OCI-LY7 (cell line): ENCODE results near the gene EAF2. TPM values are rescaled to one million over a fixed set of nuclear protein-coding genes. Genes with fewer than 3 reads are reported as not detected.

Experiments used
- BruUV-seq: library from RNA; stranded (reverse); fragments of 400-500 nt; replicated peaks from 2 replicates; lab custom pipeline; 2021; lab: Mats Ljungman, UMichigan
- CTCF ChIA-PET: fragments of 300-600 bp; sonication (Branson Sonifier 250); formaldehyde crosslinking; loops from one replicate; lab custom pipeline; 2022; ENCODE audit warnings: antibody characterized with exemption; ENCODE audit not compliant: unreplicated experiment; lab: Charles Lee
- POLR2A ChIA-PET: fragments of 300-600 bp; sonication (Branson Sonifier 250); formaldehyde crosslinking; loops from one replicate; lab custom pipeline; 2022; ENCODE audit warnings: antibody characterized with exemption; lab: Charles Lee
- DNase-seq: peaks from one replicate; pipeline ENCODE4 v3.0.0-alpha.2; 2015; ENCODE audit warnings: low spot score
- H2AFZ ChIP-seq: fragments of 200-600 bp; sonication (generic), shearing (Covaris generic); 2 replicates; pipeline ENCODE4 v1.6.1; 2014; ENCODE audit warnings: mild to moderate bottlenecking, antibody characterized with exemption, low read length, moderate library complexity
- H3K27ac ChIP-seq: fragments of 200-600 bp; sonication (generic); 2 replicates; pipeline ENCODE4 v1.5.1; 2014; ENCODE audit warnings: mixed run types, low read depth, mild to moderate bottlenecking, moderate library complexity, low read length, inconsistent platforms; ENCODE audit not compliant: poor library complexity, severe bottlenecking
- H3K36me3 ChIP-seq: fragments of 200-600 bp; sonication (generic); 2 replicates; pipeline ENCODE4 v1.6.1; 2014; ENCODE audit warnings: mild to moderate bottlenecking, antibody characterized with exemption, low read length, moderate library complexity, mixed read lengths; ENCODE audit not compliant: insufficient read depth
- H3K4me1 ChIP-seq: fragments of 200-600 bp; sonication (generic); 2 replicates; pipeline ENCODE4 v1.5.1; 2014; ENCODE audit warnings: mild to moderate bottlenecking, low read length; ENCODE audit not compliant: insufficient read depth, poor library complexity, severe bottlenecking
- H3K4me2 ChIP-seq: fragments of 200-600 bp; sonication (generic); 2 replicates; pipeline ENCODE4 v1.6.1; 2014; ENCODE audit warnings: mild to moderate bottlenecking, low read length
- H3K4me3 ChIP-seq: fragments of 200-600 bp; sonication (generic); 2 replicates; pipeline ENCODE4 v1.5.1; 2014; ENCODE audit warnings: mild to moderate bottlenecking, low read depth, low read length; ENCODE audit not compliant: poor library complexity, severe bottlenecking
- H3K79me2 ChIP-seq: fragments of 200-600 bp; sonication (generic); 2 replicates; pipeline ENCODE4 v1.6.1; 2016; ENCODE audit warnings: low read depth, mild to moderate bottlenecking, low read length, moderate library complexity, mixed read lengths; ENCODE audit not compliant: insufficient read depth
- H3K9me2 ChIP-seq: fragments of 200-600 bp; sonication (generic); 2 replicates; pipeline ENCODE4 v1.6.1; 2016; ENCODE audit warnings: mild to moderate bottlenecking, low read length, mixed read lengths; ENCODE audit not compliant: insufficient read depth
- H3K9me3 ChIP-seq: fragments of 200-600 bp; sonication (generic); 2 replicates; pipeline ENCODE4 v1.6.1; 2014; ENCODE audit warnings: mild to moderate bottlenecking, mixed run types, low read length, mixed read lengths
- H4K20me1 ChIP-seq: fragments of 200-600 bp; sonication (generic); 2 replicates; pipeline ENCODE4 v1.6.1; 2014; ENCODE audit warnings: mild to moderate bottlenecking, antibody characterized with exemption, low read length, moderate library complexity, mixed read lengths; ENCODE audit not compliant: insufficient read depth
- CTCF ChIP-seq: fragments of 200-600 bp; sonication (generic); conservative IDR thresholded peaks from 2 replicates; pipeline ENCODE4 v1.5.1; 2014; ENCODE audit warnings: mild to moderate bottlenecking, antibody characterized with exemption, low read length, moderate library complexity, mixed read lengths
- EZH2phosphoT487 ChIP-seq: fragments of 200-600 bp; sonication (generic); IDR thresholded peaks from 2 replicates; pipeline ENCODE4 v1.6.1; 2018; ENCODE audit warnings: low read depth, borderline replicate concordance, mild to moderate bottlenecking, mixed run types, antibody characterized with exemption, low read length, moderate library complexity, mixed read lengths
- intact Hi-C: fragments of 100-400 bp; cut with micrococcal nuclease; formaldehyde crosslinking; loops from one replicate; pipeline ENCODE4 v1.10.0; 2022; ENCODE audit not compliant: unreplicated experiment
- total RNA-seq, 2 experiments: library from RNA; depleted of rRNA in 1 of 2; stranded (reverse); fragments of >200 nt in 1 of 2; shearing (Covaris generic) in 1 of 2; gene quantifications; 2 replicates each; pipeline ENCODE4 v1.2.3, GENCODE V29; 2014 to 2022

Gene EAF2
- total RNA-seq, 2 experiments from 2014 or later, result 78.1 to 132 TPM

GRCh38 chr3:121870717-121871116 lies 35.7 kb downstream of the EAF2 start:
- no peaks in the 10 kb centered on the region; the same call in 1 of the 2 replicates for H3K79me2 ChIP-seq
- intact Hi-C loops, result no loop called here
- no peaks in the 10 kb centered on the region for H3K9me3 ChIP-seq
- peaks cover 93% of the 10 kb centered on the region for H3K36me3 ChIP-seq
- no peak overlapping the region for H2AFZ ChIP-seq
- no peak for DNase-seq
- H3K4me2 ChIP-seq, result no peak overlapping the region
- H3K4me3 ChIP-seq, result no peak overlapping the region
- no peaks in the 10 kb centered on the region for H4K20me1 ChIP-seq
- no peaks in the 10 kb centered on the region for H3K9me2 ChIP-seq
- ChIA-PET POLR2A (interaction anchor here (0.7 to 1.2 kb wide), 6 partner anchors 8 to 171 kb away, joined by 3 to 5 read pairs (median 3); no protein-coding TSS in a partner anchor), CTCF (no interaction called here)
- no TSS peak for BruUV-seq
- peaks cover 14% of the 10 kb centered on the region for H3K4me1 ChIP-seq
- no peak for TF ChIP-seq CTCF
- TF ChIP-seq EZH2phosphoT487, result no peak
- no peak overlapping the region for H3K27ac ChIP-seq

- Histone ChIP-seq H3K4me2 (no peak overlapping the region; the same call in 1 of the 2 replicates), H3K4me1 (peaks cover 14% of the 10 kb centered on the region), H3K79me2 (no peaks in the 10 kb centered on the region; the same call in 1 of the 2 replicates), H4K20me1 (no peaks in the 10 kb centered on the region), H3K4me3 (no peak overlapping the region), H2AFZ (no peak overlapping the region), H3K9me3 (no peaks in the 10 kb centered on the region), H3K9me2 (no peaks in the 10 kb centered on the region), H3K27ac (no peak overlapping the region), H3K36me3 (peaks cover 93% of the 10 kb centered on the region)
- intact Hi-C loops, result no loop called here
- no TSS peak for BruUV-seq
- ChIA-PET POLR2A (interaction anchor here (0.6 to 1.1 kb wide), 2 partner anchors 9 to 383 kb away, joined by 3 read pairs; no protein-coding TSS in a partner anchor), CTCF (no interaction called here)
- DNase-seq, result peak; percentile 26
- no peak for TF ChIP-seq EZH2phosphoT487
- no peak for TF ChIP-seq CTCF
These were observed 36.4 kb downstream of the EAF2 start for GRCh38 chr3:121871430-121871829.

GRCh38 chr3:121878411-121878810 lies 43.4 kb downstream of the EAF2 start:
- intact Hi-C loops, result no loop called here
- Histone ChIP-seq H3K9me3 (no peaks in the 10 kb centered on the region), H3K9me2 (no peaks in the 10 kb centered on the region), H3K27ac (no peak overlapping the region), H3K4me3 (no peak overlapping the region), H4K20me1 (no peaks in the 10 kb centered on the region), H3K36me3 (peaks cover 74% of the 10 kb centered on the region), H2AFZ (no peak overlapping the region), H3K4me1 (no peaks in the 10 kb centered on the region), H3K79me2 (peaks cover 11% of the 10 kb centered on the region; the same call in 1 of the 2 replicates), H3K4me2 (no peak overlapping the region)
- ChIA-PET CTCF (no interaction called here), POLR2A (no interaction called here)
- no peak for DNase-seq
- TF ChIP-seq EZH2phosphoT487, result no peak
- no peak for TF ChIP-seq CTCF
- BruUV-seq, result no TSS peak
